Testis (tissue), 3 donors: ENCODE results near the gene P4HA3. TPM values are rescaled to one million over a fixed set of nuclear protein-coding genes. Genes with fewer than 3 reads are reported as not detected.

Experiments
- DNase-seq: peaks from one replicate; pipeline ENCODE4 v3.0.0-alpha.2; 2019
- H3K27ac ChIP-seq, 2 donors: fragments of 200-600 bp; sonication (generic); one replicate each; pipeline ENCODE4 v1.5.1; 2019
- H3K27me3 ChIP-seq: fragments of 200-600 bp; sonication (generic); one replicate; pipeline ENCODE4 v1.5.1; 2019
- H3K36me3 ChIP-seq: fragments of 200-600 bp; sonication (generic); one replicate; pipeline ENCODE4 v1.5.1; 2017; ENCODE audit warnings: low read depth; ENCODE audit errors: missing control alignments
- H3K4me1 ChIP-seq: fragments of 200-600 bp; sonication (generic); one replicate; pipeline ENCODE4 v1.5.1; 2019
- H3K4me3 ChIP-seq, 2 donors: fragments of 200-600 bp; sonication (generic); one replicate each; pipeline ENCODE4 v1.5.1; 2017 to 2019
- H3K9me3 ChIP-seq: fragments of 200-600 bp; sonication (generic); one replicate; pipeline ENCODE4 v1.5.1; 2017
- POLR2A ChIP-seq: fragments of 450-650 bp; IDR thresholded peaks from one replicate; pipeline ENCODE4 v1.6.1; 2017; ENCODE audit warnings: antibody characterized with exemption, mild to moderate bottlenecking, moderate library complexity
- WGBS, 2 donors: methylation state at CpG; one replicate each; pipeline ENCODE4 v1.1.5; 2018; 5-methylcytosine and 5-hydroxymethylcytosine counted together
- intact Hi-C: fragments of 100-400 bp; cut with DNase I; formaldehyde crosslinking; loops from one replicate; pipeline ENCODE4 v1.15.1; 2023; ENCODE audit warnings: low total_unique reads
- polyA plus RNA-seq: library from polyadenylated mRNA; stranded (reverse); fragments of 350-450 nt; fragmentation: Illumina TruSeq; extraction: RNeasy Lipid Tissue Mini Kit (QIAGEN cat#74804); gene quantifications from one replicate; pipeline ENCODE4 v1.2.3, GENCODE V29; 2014; ENCODE audit warnings: low read depth, low replicate concordance; ENCODE audit not compliant: insufficient read depth
- total RNA-seq, 2 donors: library from RNA; depleted of rRNA; stranded (reverse); fragments of >200 nt; gene quantifications; one replicate each; pipeline ENCODE4 v1.2.3, GENCODE V29; 2016
- TF ChIP-seq, protein P1 (sequence below), 3 experiments: fragments of 450-650 bp in 2 of 3; fragments of 200-600 bp in 1 of 3; sonication (generic) in 1 of 3; IDR thresholded peaks; one replicate each; pipeline ENCODE4 v1.5.1; 2016 to 2019; ENCODE audit warnings: antibody characterized with exemption in 3 of 3, mild to moderate bottlenecking in 2 of 3, moderate library complexity in 1 of 3

Gene P4HA3
- total and polyA plus RNA-seq, 3 donors from 2014 or later: 4.8 to 8.1 (median 4.9) TPM

DNA sequence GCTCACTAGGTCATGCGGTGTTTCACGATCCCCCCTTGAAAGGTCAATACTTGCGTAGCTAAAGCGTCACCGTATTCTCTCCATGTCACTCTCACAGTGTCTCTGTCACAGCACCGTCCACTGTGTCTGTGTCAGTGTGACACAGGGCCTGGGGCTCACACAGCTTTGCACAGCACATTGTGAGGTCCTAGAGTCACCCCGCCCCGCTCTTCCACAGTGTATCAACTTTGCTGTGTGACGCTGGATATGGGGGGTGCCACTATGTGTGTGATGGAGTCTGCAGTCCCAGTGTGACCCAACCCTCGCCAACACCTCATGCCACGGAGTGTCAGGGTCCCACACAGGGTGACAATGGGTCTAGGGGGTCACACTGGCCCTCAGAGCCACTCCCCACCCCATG is 583 bp downstream of the P4HA3 start:
- H3K27ac ChIP-seq: no peak overlapping the region

DNA sequence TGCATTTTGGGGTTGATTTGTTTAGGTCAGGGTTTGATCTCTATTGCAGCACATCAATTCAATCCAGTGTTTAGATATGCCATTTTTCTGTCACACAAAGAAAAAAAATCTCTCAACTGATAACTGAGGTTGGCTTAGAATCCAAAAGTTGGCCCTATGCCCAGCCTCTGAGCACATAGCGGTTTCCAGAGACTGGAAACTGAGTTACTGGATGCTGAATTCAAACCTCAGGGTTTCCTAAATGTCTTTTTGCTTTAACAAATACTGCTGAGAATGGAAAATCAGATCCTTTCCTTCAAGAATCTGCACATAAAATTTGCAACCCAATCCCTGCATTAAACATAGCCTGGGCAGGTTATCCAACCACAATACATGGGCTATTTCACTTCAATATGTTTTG is 4.0 kb downstream of the P4HA3 start:
- no peak overlapping the region for H3K27ac ChIP-seq
- no peak overlapping the region for H3K4me3 ChIP-seq
- no peaks in the 10 kb centered on the region for H3K36me3 ChIP-seq
- WGBS, 2 donors: 43 to 48% methylated on average over 1 of the region's 1 CpG
- H3K9me3 ChIP-seq: no peaks in the 10 kb centered on the region
- TF ChIP-seq, protein P1, sequence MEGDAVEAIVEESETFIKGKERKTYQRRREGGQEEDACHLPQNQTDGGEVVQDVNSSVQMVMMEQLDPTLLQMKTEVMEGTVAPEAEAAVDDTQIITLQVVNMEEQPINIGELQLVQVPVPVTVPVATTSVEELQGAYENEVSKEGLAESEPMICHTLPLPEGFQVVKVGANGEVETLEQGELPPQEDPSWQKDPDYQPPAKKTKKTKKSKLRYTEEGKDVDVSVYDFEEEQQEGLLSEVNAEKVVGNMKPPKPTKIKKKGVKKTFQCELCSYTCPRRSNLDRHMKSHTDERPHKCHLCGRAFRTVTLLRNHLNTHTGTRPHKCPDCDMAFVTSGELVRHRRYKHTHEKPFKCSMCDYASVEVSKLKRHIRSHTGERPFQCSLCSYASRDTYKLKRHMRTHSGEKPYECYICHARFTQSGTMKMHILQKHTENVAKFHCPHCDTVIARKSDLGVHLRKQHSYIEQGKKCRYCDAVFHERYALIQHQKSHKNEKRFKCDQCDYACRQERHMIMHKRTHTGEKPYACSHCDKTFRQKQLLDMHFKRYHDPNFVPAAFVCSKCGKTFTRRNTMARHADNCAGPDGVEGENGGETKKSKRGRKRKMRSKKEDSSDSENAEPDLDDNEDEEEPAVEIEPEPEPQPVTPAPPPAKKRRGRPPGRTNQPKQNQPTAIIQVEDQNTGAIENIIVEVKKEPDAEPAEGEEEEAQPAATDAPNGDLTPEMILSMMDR (IDR thresholded peaks at IDR 0.05): no peak
- no peak for TF ChIP-seq POLR2A
- H3K4me1 ChIP-seq: peaks cover 3% of the 10 kb centered on the region
- H3K27me3 ChIP-seq: no peaks in the 10 kb centered on the region
- intact Hi-C loops: no loop called here
- DNase-seq: peak; percentile 40

More for the DNA sequence above, 583 bp downstream of the P4HA3 start:
- WGBS, 2 donors: 52 to 72% methylated on average over 9 to 10 of the region's 11 CpGs
- TF ChIP-seq, protein P1 (IDR thresholded peaks at IDR 0.05): no peak
- no peak for TF ChIP-seq POLR2A
- Histone ChIP-seq H3K4me1 (peaks cover 3% of the 10 kb centered on the region), H3K9me3 (no peaks in the 10 kb centered on the region), H3K36me3 (no peaks in the 10 kb centered on the region), H3K4me3 (peak overlapping the region; percentile 45 to 61), H3K27me3 (no peaks in the 10 kb centered on the region)
- DNase-seq: no peak
- intact Hi-C loops: no loop called here

DNA sequence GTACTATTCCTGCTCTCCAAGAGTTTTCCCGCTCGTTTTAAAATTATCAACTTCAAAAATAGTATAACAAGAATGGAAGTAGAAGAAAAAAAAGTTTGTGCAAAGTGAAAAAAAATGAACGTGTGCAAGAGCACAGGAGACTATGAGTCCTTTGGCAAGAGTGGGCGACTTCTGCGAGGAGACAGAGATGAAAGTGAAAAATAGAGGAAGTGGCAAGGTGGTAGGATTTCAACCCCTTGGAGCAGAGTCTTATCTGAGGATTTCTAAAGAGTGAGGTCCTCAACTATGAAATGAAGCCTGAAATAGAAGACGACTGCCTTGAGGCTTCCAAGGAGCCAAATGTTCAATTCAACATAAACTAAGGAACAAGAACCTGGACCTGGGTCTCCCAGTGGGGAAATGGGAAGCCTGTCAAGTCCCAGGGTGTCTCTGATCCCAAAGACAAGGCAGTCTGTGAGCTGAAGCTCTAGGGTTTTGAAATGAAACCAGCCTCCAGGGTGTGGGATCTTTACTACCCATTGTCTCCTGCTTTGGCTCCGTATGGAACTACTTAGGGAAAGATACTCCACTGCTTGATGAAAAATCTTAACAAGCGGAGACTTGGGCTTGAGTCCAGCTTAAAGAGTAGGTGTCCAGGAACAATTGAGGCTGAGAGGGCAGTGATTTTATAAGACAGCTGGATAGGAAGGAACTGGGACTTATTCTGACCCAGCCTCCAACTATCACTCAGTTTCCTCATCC is 4.8 kb downstream of the P4HA3 start:
- Histone ChIP-seq H3K9me3 (no peaks in the 10 kb centered on the region), H3K4me1 (peaks cover 3% of the 10 kb centered on the region), H3K36me3 (no peaks in the 10 kb centered on the region), H3K4me3 (no peak overlapping the region), H3K27ac (no peak overlapping the region), H3K27me3 (no peaks in the 10 kb centered on the region)
- TF ChIP-seq, protein P1 (IDR thresholded peaks at IDR 0.05): no peak
- TF ChIP-seq POLR2A: no peak
- DNase-seq: no peak
- intact Hi-C loops: no loop called here
- WGBS, 2 donors: 57 to 73% methylated on average over 8 of the region's 8 CpGs

DNA sequence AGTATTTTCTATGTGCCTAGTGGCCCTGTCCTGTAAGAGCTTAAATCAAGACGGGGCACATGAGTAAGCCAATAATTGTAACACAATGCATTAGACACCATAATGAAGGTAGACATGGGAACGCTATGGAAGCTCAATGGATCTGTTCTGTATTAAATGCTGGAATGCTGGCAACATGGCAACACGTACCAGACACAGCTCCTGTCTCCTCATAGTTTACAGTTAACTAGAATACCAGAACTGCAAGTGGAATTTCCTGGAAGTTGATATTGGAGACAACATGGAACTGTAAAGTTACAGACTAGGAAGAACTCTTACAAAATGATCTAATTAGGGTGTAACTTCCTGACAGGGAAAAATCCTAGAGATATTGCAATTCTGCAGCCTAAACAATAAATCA is 12.4 kb downstream of the P4HA3 start:
- no peak overlapping the region for H3K4me3 ChIP-seq
- TF ChIP-seq, protein P1 (IDR thresholded peaks at IDR 0.05): no peak
- TF ChIP-seq POLR2A: no peak
- no peaks in the 10 kb centered on the region for H3K27me3 ChIP-seq
- WGBS, 2 donors: 86 to 90% methylated on average over 3 of the region's 3 CpGs
- H3K4me1 ChIP-seq: no peaks in the 10 kb centered on the region
- no peaks in the 10 kb centered on the region for H3K36me3 ChIP-seq
- no peak for DNase-seq
- intact Hi-C loops: no loop called here
- no peaks in the 10 kb centered on the region for H3K9me3 ChIP-seq
- no peak overlapping the region for H3K27ac ChIP-seq

DNA sequence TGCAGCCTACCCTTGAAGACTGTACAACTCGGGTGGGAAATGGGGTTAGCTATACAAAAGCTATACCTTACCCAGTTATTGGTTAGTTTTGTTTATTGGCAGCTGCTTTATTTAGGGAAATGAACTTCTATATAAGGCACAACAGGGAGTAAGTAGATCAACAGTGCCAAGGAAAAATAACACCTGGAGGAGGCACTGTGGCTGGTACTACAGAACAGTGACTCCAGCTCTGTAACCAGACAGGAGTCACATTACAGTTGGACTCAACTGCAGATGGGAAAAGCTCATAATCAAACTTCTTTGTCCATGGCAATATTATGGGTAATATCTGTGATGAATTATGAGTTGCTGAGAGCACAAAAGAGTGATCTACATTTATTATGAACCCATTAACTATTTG is 14.0 kb downstream of the P4HA3 start:
- Histone ChIP-seq H3K4me3 (no peak overlapping the region), H3K27ac (no peak overlapping the region), H3K27me3 (no peaks in the 10 kb centered on the region), H3K36me3 (no peaks in the 10 kb centered on the region), H3K4me1 (no peaks in the 10 kb centered on the region), H3K9me3 (no peaks in the 10 kb centered on the region)
- no peak for DNase-seq
- 80 to 94% methylated on average over 1 of the region's 1 CpG for WGBS, 2 donors
- TF ChIP-seq POLR2A: no peak
- TF ChIP-seq, protein P1 (IDR thresholded peaks at IDR 0.05): no peak
- intact Hi-C loops: no loop called here
